Uterus (tissue), 2 donors: ENCODE results near the gene ADCY10.

Experiments used
- CTCF ChIP-seq, 4 experiments: fragments of 200-600 bp in 2 of 4; fragments of 450-650 bp in 2 of 4; sonication (generic) in 2 of 4; IDR thresholded peaks; one replicate each; pipeline ENCODE4 v1.5.1; 2016 to 2019; ENCODE audit warnings: antibody characterized with exemption in 4 of 4, mild to moderate bottlenecking in 2 of 4, moderate library complexity in 1 of 4
- POLR2A ChIP-seq, 2 donors: fragments of 450-650 bp; IDR thresholded peaks; one replicate each; pipeline ENCODE4 v1.6.1; 2016; ENCODE audit warnings: antibody characterized with exemption in 2 of 2, mild to moderate bottlenecking in 1 of 2, moderate library complexity in 1 of 2

GRCh38 chr1:167922611-167923074, 8.7 kb upstream of the ADCY10 start:
- TF ChIP-seq CTCF (IDR thresholded peaks at IDR 0.05) (no peak), POLR2A (IDR thresholded peaks at IDR 0.05) (no peak)
